ENCODE data around the gene TRPV3. TPM values are rescaled to one million over a fixed set of nuclear protein-coding genes. Genes with fewer than 3 reads are reported as not detected.

The TRPV3 gene
- 1.8 and 2.0 TPM in 2 replicates for total RNA-seq
- 1.1 and 1.2 TPM in 2 replicates for polyA plus RNA-seq

GRCh38 chr17:3557768-3558583 is at the start of gene TRPV3:
Gene TRPV3 (minus strand): TSS chr17:3557812. CDS start chr17:3554850, 2,962 bp downstream.
- no peak for TF ChIP-seq CTCF (IDR thresholded peaks at IDR 0.05; ENCODE audit: low read depth, low read length)
- Histone ChIP-seq H3K4me3 (no peak within 1 kb of the TSS), H3K27me3 (no peaks in the 10 kb centered on the region), H3K4me1 (ENCODE audit: low read depth) (peaks cover under 1% of the 10 kb centered on the region), H3K9me3 (ENCODE audit: low read depth) (no peaks in the 10 kb centered on the region), H3K36me3 (no peaks in the 10 kb centered on the region), H3K27ac (no peak within 1 kb of the TSS)
- DNase-seq (ENCODE audit: low read depth in 1 of 2, low spot score in 1 of 2), result peak in 1 of 2 donors; percentile 26

- Histone ChIP-seq H3K36me3 (peaks cover 9% of the 10 kb centered on the region), H3K4me3 (no peak overlapping the region), H3K4me1 (ENCODE audit: low read depth) (no peaks in the 10 kb centered on the region), H3K9me3 (ENCODE audit: low read depth) (no peaks in the 10 kb centered on the region), H3K27me3 (no peaks in the 10 kb centered on the region), H3K27ac (no peak overlapping the region)
- TF ChIP-seq CTCF (IDR thresholded peaks at IDR 0.05; ENCODE audit: low read depth, low read length), result no peak
- no peak for DNase-seq (ENCODE audit: low read depth in 1 of 2, low spot score in 1 of 2)
Observed at GRCh38 chr17:3603870-3604259, 46.3 kb upstream of the TRPV3 start.

- peak in 1 of 2 donors; percentile 51 for DNase-seq (ENCODE audit: low read depth in 1 of 2, low spot score in 1 of 2)
- Histone ChIP-seq H3K4me1 (ENCODE audit: low read depth) (no peaks in the 10 kb centered on the region), H3K4me3 (no peak overlapping the region), H3K36me3 (peaks cover 6% of the 10 kb centered on the region), H3K27me3 (no peaks in the 10 kb centered on the region), H3K9me3 (ENCODE audit: low read depth) (no peaks in the 10 kb centered on the region), H3K27ac (no peak overlapping the region)
- no peak for TF ChIP-seq CTCF (IDR thresholded peaks at IDR 0.05; ENCODE audit: low read depth, low read length)
Observed at GRCh38 chr17:3603119-3603869, 45.7 kb upstream of the TRPV3 start.

- Histone ChIP-seq H3K27ac (no peak overlapping the region), H3K27me3 (no peaks in the 10 kb centered on the region), H3K4me1 (ENCODE audit: low read depth) (no peaks in the 10 kb centered on the region), H3K4me3 (no peak overlapping the region), H3K36me3 (peaks cover 6% of the 10 kb centered on the region), H3K9me3 (ENCODE audit: low read depth) (no peaks in the 10 kb centered on the region)
- DNase-seq (ENCODE audit: low read depth in 1 of 2, low spot score in 1 of 2), result peak; percentile 36 to 59
- peak; percentile 38 for TF ChIP-seq CTCF (IDR thresholded peaks at IDR 0.05; ENCODE audit: low read depth, low read length)
Observed at GRCh38 chr17:3602499-3602898, 44.9 kb upstream of the TRPV3 start.

DNA sequence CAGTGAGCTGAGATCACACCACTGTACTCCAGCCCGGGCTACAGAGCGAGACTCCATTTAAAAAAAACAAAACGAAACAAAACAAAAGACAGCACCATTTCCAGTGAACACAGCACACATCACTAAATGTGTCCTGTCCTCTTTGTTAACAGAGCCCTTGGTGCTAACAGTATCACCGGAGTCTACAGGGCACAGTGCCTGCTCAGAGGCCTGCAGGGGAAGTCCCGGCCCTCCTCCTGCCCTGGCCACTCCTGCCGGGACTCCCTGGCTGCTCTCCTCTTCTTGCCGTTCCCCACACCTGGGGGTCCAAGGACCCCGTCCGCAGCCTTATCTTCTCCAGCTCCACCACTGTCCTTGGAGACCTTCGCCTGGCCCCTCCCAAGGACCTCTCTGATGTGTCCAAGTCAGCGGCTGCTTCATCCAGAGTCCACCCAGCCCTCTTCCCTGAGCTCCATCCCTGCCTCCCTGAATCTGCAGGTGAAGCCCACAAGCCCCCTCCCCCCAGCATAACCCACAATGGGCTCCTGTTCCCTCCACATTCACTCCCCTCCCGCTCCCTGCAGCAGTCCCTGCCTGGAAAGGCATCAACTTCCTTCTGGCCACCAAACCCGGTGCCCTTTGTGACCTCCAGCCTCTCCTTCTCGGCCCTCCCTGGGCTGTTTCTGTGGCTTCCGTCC is 43.1 kb upstream of the TRPV3 start:
- Histone ChIP-seq H3K27me3 (no peaks in the 10 kb centered on the region), H3K27ac (no peak overlapping the region), H3K4me3 (no peak overlapping the region), H3K36me3 (no peaks in the 10 kb centered on the region), H3K9me3 (ENCODE audit: low read depth) (no peaks in the 10 kb centered on the region), H3K4me1 (ENCODE audit: low read depth) (no peaks in the 10 kb centered on the region)
- TF ChIP-seq CTCF (IDR thresholded peaks at IDR 0.05; ENCODE audit: low read depth, low read length), result no peak
- DNase-seq (ENCODE audit: low read depth in 1 of 2, low spot score in 1 of 2), result no peak
